Measurements from ENCODE around the gene ADAMTS17. TPM values are rescaled to one million over a fixed set of nuclear protein-coding genes. Genes with fewer than 3 reads are reported as not detected.

Gene ADAMTS17
- total RNA-seq, 1 donor from 2014 or later = 6.2 TPM

GRCh38 chr15:100112636-100113305 lies 229.0 kb downstream of the ADAMTS17 start:
- intact Hi-C loops (cut with DNase I) = no loop called here

GRCh38 chr15:100112061-100112420 lies 229.7 kb downstream of the ADAMTS17 start:
- intact Hi-C loops (cut with DNase I) = no loop called here

More at GRCh38 chr15:100112636-100113305, 229.0 kb downstream of the ADAMTS17 start:
- no peaks in the 10 kb centered on the region for H3K9me3 ChIP-seq
- no peak overlapping the region for H3K4me3 ChIP-seq
- peak overlapping the region; percentile 58 for H3K27ac ChIP-seq
- TF ChIP-seq, protein P1, sequence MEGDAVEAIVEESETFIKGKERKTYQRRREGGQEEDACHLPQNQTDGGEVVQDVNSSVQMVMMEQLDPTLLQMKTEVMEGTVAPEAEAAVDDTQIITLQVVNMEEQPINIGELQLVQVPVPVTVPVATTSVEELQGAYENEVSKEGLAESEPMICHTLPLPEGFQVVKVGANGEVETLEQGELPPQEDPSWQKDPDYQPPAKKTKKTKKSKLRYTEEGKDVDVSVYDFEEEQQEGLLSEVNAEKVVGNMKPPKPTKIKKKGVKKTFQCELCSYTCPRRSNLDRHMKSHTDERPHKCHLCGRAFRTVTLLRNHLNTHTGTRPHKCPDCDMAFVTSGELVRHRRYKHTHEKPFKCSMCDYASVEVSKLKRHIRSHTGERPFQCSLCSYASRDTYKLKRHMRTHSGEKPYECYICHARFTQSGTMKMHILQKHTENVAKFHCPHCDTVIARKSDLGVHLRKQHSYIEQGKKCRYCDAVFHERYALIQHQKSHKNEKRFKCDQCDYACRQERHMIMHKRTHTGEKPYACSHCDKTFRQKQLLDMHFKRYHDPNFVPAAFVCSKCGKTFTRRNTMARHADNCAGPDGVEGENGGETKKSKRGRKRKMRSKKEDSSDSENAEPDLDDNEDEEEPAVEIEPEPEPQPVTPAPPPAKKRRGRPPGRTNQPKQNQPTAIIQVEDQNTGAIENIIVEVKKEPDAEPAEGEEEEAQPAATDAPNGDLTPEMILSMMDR (IDR thresholded peaks at IDR 0.05) = no peak
- no peaks in the 10 kb centered on the region for H3K27me3 ChIP-seq
- peaks cover 48% of the 10 kb centered on the region for H3K4me1 ChIP-seq
- DNase-seq = peak; percentile 48
- H3K36me3 ChIP-seq = no peaks in the 10 kb centered on the region
- ATAC-seq = no peak

DNA sequence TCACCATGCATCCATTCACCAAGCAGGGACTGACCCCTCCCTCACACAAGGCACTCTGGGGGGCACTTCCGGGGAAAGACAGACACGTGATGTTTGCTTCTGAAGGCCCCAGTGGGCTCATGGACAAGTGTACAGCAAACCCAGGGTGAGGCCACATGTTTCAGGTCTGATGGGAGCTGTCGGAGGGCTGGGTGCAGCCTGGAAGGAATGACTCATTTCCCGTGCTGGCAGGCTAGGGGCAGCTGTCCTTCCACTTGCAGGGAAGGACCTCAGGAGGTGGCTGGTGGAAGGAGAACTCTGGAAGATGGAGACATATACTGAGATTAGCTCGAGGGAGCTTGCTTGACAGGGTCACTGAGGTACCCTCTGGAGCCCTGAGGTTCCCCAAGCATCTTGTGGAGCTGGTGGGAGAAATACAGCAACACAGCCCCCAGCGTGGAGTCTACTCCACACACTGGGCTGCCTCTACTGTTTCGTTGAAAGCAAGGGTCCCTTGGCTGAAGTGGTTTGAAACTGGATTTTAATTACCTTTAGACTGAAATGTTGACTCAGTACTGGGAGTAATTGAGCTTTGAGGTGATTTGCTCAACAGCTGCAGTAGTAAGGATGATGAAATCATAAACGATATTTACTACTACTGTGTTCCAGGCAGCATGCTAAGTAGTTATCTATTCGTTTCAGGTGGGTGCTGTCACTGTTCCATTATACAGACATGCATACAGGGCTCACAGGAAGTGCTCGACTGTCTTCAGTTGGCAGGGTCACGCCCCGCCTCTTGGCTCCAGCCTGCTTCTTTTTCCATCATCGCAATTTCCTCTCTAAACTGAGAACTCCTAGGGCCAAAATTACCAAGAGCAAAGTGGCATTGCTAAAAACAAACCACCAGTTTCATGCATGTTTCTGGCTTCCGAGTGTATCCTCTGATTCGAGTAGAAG lies 230.4 kb downstream of the ADAMTS17 start:
- Histone ChIP-seq H3K9me3 (no peaks in the 10 kb centered on the region), H3K36me3 (no peaks in the 10 kb centered on the region), H3K4me3 (no peak overlapping the region), H3K27me3 (no peaks in the 10 kb centered on the region), H3K27ac (peak overlapping the region; percentile 58), H3K4me1 (peaks cover 45% of the 10 kb centered on the region)
- DNase-seq (peak; percentile 58), ATAC-seq (peak; percentile 47)
- TF ChIP-seq, protein P1 (IDR thresholded peaks at IDR 0.05) = no peak
- intact Hi-C loops (cut with DNase I) = no loop called here

More at GRCh38 chr15:100112061-100112420, 229.7 kb downstream of the ADAMTS17 start:
- H3K36me3 ChIP-seq = no peaks in the 10 kb centered on the region
- H3K27me3 ChIP-seq = no peaks in the 10 kb centered on the region
- TF ChIP-seq, protein P1 (IDR thresholded peaks at IDR 0.05) = no peak
- DNase-seq (peak; percentile 23), ATAC-seq (no peak)
- peak overlapping the region; percentile 58 for H3K27ac ChIP-seq
- H3K4me1 ChIP-seq = peaks cover 48% of the 10 kb centered on the region
- no peaks in the 10 kb centered on the region for H3K9me3 ChIP-seq
- no peak overlapping the region for H3K4me3 ChIP-seq

DNA sequence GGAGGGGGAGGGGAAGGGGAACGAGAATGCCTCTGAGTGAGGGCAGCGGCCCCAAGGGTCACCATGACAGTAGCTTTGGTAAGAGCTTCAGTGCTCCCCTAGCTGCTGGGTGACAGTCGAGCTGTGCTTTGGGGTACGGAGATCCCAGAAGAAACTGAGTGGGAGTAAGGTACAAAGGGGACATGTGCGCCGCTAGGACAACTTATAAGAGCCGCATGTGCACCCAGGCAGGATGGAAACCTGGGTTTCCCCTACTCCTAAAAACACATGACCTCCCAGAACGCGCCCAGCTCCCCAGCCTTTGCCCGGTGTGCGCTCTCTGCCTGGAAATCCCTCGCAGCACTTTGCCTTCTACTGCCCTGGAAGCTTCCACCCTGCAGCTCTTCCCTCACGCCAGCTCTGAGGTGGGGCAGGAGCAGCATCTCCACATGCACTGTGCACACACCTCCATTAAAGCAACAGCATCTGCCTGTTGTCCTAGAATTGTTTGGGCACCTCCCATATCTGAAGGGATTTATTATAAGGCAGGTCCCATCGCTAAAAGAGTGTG lies 232.2 kb downstream of the ADAMTS17 start:
- H3K9me3 ChIP-seq = no peaks in the 10 kb centered on the region
- TF ChIP-seq, protein P1 (IDR thresholded peaks at IDR 0.05) = no peak
- H3K36me3 ChIP-seq = no peaks in the 10 kb centered on the region
- no peak overlapping the region for H3K27ac ChIP-seq
- no peak for ATAC-seq
- intact Hi-C loops (cut with DNase I) = no loop called here
- H3K4me3 ChIP-seq = no peak overlapping the region
- peaks cover 35% of the 10 kb centered on the region for H3K4me1 ChIP-seq
- peak; percentile 32 for DNase-seq
- H3K27me3 ChIP-seq = no peaks in the 10 kb centered on the region

DNA sequence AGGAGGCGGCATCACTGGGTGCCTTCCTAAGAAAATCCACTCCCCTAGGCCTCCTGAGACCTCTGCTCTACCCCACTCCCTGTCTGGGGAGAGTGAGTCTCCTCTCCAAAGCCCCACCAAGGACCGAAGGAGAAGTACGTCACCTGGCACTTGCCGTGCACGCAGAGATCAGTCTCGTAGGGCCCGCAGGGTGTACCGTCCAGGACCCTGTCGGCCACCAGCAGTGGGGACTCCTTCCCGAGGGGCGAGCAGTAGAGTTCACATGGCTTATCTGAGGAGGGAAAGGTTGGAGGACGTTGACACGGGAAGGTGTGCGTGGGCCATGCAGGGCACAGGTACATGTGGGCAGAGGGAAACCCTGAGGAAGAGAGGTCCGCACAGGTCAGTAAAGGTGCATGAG lies 232.9 kb downstream of the ADAMTS17 start:
- Histone ChIP-seq H3K36me3 (no peaks in the 10 kb centered on the region), H3K9me3 (no peaks in the 10 kb centered on the region), H3K4me3 (no peak overlapping the region), H3K27me3 (no peaks in the 10 kb centered on the region), H3K4me1 (peaks cover 27% of the 10 kb centered on the region), H3K27ac (no peak overlapping the region)
- intact Hi-C loops (cut with DNase I) = no loop called here
- DNase-seq (no peak), ATAC-seq (no peak)
- TF ChIP-seq, protein P1 (IDR thresholded peaks at IDR 0.05) = no peak
